Psoas muscle (tissue), 8 donors: Measurements from ENCODE around the gene GPR107. TPM values are rescaled to one million over a fixed set of nuclear protein-coding genes. Genes with fewer than 3 reads are reported as not detected.

Experiments used
- ATAC-seq, 4 donors: fragments of 200-7000 bp; cut with Tn5 transposase; one replicate each; pipeline ENCODE4 v1.9.1; 2020; ENCODE audit warnings: moderate library complexity in 3 of 4, mild to moderate bottlenecking in 2 of 4
- DNase-seq, 2 donors: peaks; one replicate each; pipeline ENCODE4 v3.0.0-alpha.2; 2020
- H3K27ac ChIP-seq: fragments of 200-600 bp; one replicate; pipeline ENCODE4 v1.8.0; 2022
- H3K27me3 ChIP-seq, 3 donors: fragments of 200-600 bp in 1 of 3; one replicate each; pipeline versions ENCODE4 v1.6.1 to v1.8.0; 2013 to 2022; ENCODE audit warnings: low read length in 2 of 3, mild to moderate bottlenecking in 2 of 3, moderate library complexity in 1 of 3; ENCODE audit not compliant: insufficient read depth in 3 of 3
- H3K36me3 ChIP-seq, 2 donors: fragments of 200-600 bp in 1 of 2; one replicate each; pipeline versions ENCODE4 v1.6.1 to v1.8.0; 2013 to 2022; ENCODE audit warnings: low read depth in 1 of 2, mild to moderate bottlenecking in 1 of 2, moderate library complexity in 1 of 2; ENCODE audit not compliant: insufficient read depth in 1 of 2
- H3K4me1 ChIP-seq: fragments of 200-600 bp; one replicate; pipeline ENCODE4 v1.8.0; 2022
- H3K4me3 ChIP-seq: fragments of 200-600 bp; one replicate; pipeline ENCODE4 v1.8.0; 2022; ENCODE audit warnings: mild to moderate bottlenecking
- H3K9me3 ChIP-seq: fragments of 200-600 bp; one replicate; pipeline ENCODE4 v1.8.0; 2022
- WGBS, 3 donors: extraction: QIAGEN DNeasy Blood & Tissue Kit; methylation state at CpG; one replicate each; pipeline versions ENCODE4 v1.1.6 to v1.1.7; 2013; 5-methylcytosine and 5-hydroxymethylcytosine counted together
- intact Hi-C, 2 donors: fragments of 100-400 bp; cut with DNase I; formaldehyde crosslinking; loops; one replicate each; pipeline versions ENCODE4 v1.11.0 to v1.14.2; 2022
- polyA plus RNA-seq, 3 donors: library from polyadenylated mRNA; stranded (reverse); fragments of 200-250 nt; gene quantifications; one replicate each; pipeline ENCODE4 v1.2.3, GENCODE V29; 2013
- total RNA-seq, 4 donors: library from RNA; stranded (reverse); fragmentation: NEBNext Ultra II Directional in 2 of 4; extraction: Animal tissue kit (Norgen Biotek cat#: 25700) in 2 of 4; gene quantifications; one replicate each; pipeline versions ENCODE4 v1.2.1 to v1.2.4, GENCODE V29; 2021 to 2023
- TF ChIP-seq, protein P1 (sequence below): fragments of 200-600 bp; IDR thresholded peaks from one replicate; pipeline ENCODE4 v1.8.0; 2022; ENCODE audit warnings: antibody characterized with exemption
- donor health status: healthy with polysubstance abuse.
- donor health status: DM: no; HTN: no; CAD: no; lungs with moderate emphysema.
- donor health status: Bipolar disorder and iron deficiency.
- donor health status: healthy.
- donor health status: DM: yes; HTN: yes; CAD: no.
- donor health status: DM: no; HTN: no; CAD: no.
- donor health status: DM: no; HTN: no; CAD: no.
- donor health status: DM: yes; HTN: yes; CAD: no.

Gene GPR107
- total and polyA plus RNA-seq, 7 donors, result 8.9 to 28.1 (median 19.9) TPM

DNA sequence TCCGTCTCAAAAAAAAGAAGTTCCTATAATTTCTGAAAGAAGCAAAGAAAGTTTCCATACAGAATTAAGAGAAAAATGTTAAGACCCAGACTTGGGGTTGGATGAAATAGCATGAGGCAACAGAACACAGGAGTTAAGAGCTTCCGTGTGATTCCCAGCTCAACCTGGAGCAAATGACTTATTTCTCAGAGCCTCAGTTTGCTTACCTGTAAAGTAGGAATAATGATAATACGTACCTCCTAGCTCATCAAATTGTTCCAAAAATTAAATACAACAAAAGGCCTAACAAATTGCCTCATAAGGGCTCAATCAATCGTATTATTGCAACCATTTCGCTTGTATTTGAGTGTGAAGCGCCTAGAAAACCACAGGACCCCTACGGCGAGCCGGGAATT is 600 bp upstream of the GPR107 start:
- peak overlapping the region; percentile 97 for H3K4me3 ChIP-seq
- H3K27ac ChIP-seq, result peak overlapping the region; percentile 92
- intact Hi-C loops, result loop anchor here in 1 of 2 donors (5.0 kb wide), 1 partner anchor 166 kb away; no protein-coding TSS in a partner anchor
- peaks cover 0 to 10% of the 10 kb centered on the region in 2 donors for H3K36me3 ChIP-seq
- DNase-seq (no peak), ATAC-seq (no peak)
- TF ChIP-seq, protein P1, sequence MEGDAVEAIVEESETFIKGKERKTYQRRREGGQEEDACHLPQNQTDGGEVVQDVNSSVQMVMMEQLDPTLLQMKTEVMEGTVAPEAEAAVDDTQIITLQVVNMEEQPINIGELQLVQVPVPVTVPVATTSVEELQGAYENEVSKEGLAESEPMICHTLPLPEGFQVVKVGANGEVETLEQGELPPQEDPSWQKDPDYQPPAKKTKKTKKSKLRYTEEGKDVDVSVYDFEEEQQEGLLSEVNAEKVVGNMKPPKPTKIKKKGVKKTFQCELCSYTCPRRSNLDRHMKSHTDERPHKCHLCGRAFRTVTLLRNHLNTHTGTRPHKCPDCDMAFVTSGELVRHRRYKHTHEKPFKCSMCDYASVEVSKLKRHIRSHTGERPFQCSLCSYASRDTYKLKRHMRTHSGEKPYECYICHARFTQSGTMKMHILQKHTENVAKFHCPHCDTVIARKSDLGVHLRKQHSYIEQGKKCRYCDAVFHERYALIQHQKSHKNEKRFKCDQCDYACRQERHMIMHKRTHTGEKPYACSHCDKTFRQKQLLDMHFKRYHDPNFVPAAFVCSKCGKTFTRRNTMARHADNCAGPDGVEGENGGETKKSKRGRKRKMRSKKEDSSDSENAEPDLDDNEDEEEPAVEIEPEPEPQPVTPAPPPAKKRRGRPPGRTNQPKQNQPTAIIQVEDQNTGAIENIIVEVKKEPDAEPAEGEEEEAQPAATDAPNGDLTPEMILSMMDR, result no peak
- no peaks in the 10 kb centered on the region for H3K9me3 ChIP-seq
- H3K27me3 ChIP-seq, result no peaks in the 10 kb centered on the region
- H3K4me1 ChIP-seq, result peaks cover 27% of the 10 kb centered on the region
- WGBS, 3 donors, result 10 to 13% (median 11%) methylated on average over 9 of the region's 9 CpGs

DNA sequence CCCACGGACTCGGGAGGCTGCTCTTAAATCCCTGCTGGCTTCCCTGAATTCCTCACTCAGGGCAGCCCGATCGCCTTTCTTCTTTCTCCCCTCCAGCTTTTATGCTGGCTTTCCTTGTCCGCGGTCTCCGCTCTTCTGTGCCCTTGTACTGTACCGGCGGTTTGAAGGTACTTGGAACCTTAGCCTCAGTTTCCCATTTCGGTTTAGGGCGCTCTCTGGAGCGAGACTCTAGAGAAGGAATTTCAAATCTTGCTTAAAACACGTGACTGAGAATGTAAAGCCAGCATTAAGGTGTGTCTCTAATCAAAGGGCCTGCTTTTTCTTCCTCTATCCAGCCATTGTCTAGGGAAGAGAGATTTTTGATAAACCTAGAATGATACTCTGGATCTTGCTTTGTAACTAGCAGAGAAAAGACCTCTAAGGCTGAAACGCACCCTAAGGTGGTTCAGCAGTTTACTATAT is 650 bp downstream of the GPR107 start:
- DNase-seq (no peak), ATAC-seq (peak; percentile 11 to 44 (median 21))
- Histone ChIP-seq H3K27ac (peak overlapping the region; percentile 92), H3K9me3 (no peaks in the 10 kb centered on the region), H3K4me1 (peaks cover 27% of the 10 kb centered on the region), H3K27me3 (no peaks in the 10 kb centered on the region), H3K4me3 (peak overlapping the region; percentile 97), H3K36me3 (peaks cover 0 to 20% of the 10 kb centered on the region in 2 donors)
- WGBS, 3 donors, result 3 to 4% (median 3%) methylated on average over 14 of the region's 14 CpGs
- intact Hi-C loops, result loop anchor here in 1 of 2 donors (5.0 kb wide), 1 partner anchor 167 kb away; no protein-coding TSS in a partner anchor
- TF ChIP-seq, protein P1, result no peak

DNA sequence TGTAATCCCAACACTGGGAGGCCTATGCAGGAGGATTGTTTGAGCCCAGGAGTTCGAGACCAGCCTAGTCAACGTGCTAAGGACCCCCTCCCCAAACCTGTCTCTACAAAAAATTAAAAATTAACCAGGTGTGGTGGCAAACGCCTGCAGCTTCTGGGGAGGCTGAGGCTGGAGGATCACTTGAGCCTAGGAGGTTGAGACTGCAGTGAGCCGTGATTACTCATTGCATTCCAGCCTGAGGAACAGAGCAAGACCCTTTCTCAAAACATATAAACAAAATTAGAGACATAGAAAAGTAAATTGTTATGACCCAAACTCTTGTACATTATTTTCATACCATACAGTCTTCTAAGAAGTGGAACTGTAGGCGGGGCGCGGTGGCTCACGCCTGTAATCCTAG is 1.1 kb downstream of the GPR107 start:
- H3K36me3 ChIP-seq, result peaks cover 0 to 20% of the 10 kb centered on the region in 2 donors

DNA sequence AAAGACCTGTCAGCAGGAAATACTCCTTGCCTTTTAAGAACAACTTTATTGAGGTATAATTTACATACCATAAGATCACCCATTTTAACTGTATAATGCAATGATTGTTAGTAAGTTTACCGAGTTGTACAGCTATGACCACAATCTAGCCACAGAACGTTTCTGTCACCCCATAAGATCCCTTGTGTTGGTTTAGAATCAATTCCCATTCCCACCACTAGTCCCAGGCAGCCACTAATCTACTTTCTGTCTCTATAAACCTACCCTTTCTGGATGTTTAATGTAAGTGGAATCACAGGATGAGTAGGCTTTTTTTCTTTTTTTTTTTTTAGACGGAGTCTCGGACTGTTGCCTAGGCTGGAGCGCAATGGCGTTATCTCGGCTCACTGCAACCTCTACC is 4.4 kb downstream of the GPR107 start:
- intact Hi-C loops, result no loop called here
- Histone ChIP-seq H3K36me3 (peaks cover 0 to 15% of the 10 kb centered on the region in 2 donors), H3K4me1 (peaks cover 8% of the 10 kb centered on the region), H3K27me3 (no peaks in the 10 kb centered on the region), H3K27ac (no peak overlapping the region), H3K9me3 (no peaks in the 10 kb centered on the region), H3K4me3 (no peak overlapping the region)
- DNase-seq, result no peak
- TF ChIP-seq, protein P1, result no peak
- no peak for ATAC-seq
- WGBS, 3 donors, result 84 to 92% (median 88%) methylated on average over 7 of the region's 7 CpGs

More for the DNA sequence above, 1.1 kb downstream of the GPR107 start:
- DNase-seq, result no peak
- Histone ChIP-seq H3K27me3 (no peaks in the 10 kb centered on the region), H3K4me1 (peaks cover 27% of the 10 kb centered on the region), H3K4me3 (peak overlapping the region; percentile 97), H3K9me3 (no peaks in the 10 kb centered on the region), H3K27ac (no peak overlapping the region)
- intact Hi-C loops, result loop anchor here in 1 of 2 donors (5.0 kb wide), 1 partner anchor 168 kb away; no protein-coding TSS in a partner anchor
- WGBS, 3 donors, result 68 to 79% (median 71%) methylated on average over 8 of the region's 8 CpGs
- TF ChIP-seq, protein P1, result no peak
- ATAC-seq, result no peak

DNA sequence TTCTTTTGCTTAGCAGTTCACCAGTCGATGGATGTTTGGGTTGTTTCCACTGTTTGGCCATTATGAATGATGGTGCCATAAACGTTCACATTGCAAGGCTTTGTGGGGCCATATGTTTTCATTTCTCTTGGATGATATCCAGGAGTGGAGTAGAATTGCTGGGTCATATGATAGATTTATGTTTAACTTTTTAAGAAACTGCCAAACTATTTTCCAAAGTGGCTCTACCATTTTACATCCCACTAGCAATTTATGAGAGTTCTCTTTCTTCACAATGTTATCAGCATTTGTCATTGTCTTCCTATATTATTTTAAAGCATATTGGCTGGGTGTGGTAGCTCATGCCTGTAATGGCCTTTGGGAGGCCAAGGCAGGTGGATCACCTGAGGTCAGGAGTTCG is 5.2 kb downstream of the GPR107 start:
- peaks cover 0 to 15% of the 10 kb centered on the region in 2 donors for H3K36me3 ChIP-seq
- TF ChIP-seq, protein P1, result no peak

More for the DNA sequence above, 5.2 kb downstream of the GPR107 start:
- no peak for DNase-seq
- H3K27me3 ChIP-seq, result no peaks in the 10 kb centered on the region
- no peak overlapping the region for H3K27ac ChIP-seq
- no peak overlapping the region for H3K4me3 ChIP-seq
- no peaks in the 10 kb centered on the region for H3K9me3 ChIP-seq
- intact Hi-C loops, result no loop called here
- H3K4me1 ChIP-seq, result peaks cover 7% of the 10 kb centered on the region
- WGBS, 3 donors, result 59 to 69% (median 60%) methylated on average over 3 of the region's 3 CpGs
- ATAC-seq, result no peak
